GM12891 (cell line): ENCODE results near the gene FOXK1.

ENCODE experiments used
- POLR2A ChIP-seq: IDR thresholded peaks from 2 replicates; pipeline ENCODE4 v1.6.1; 2011; ENCODE audit warnings: low read depth, low read length, control low read depth
- POU2F2 ChIP-seq: IDR thresholded peaks from 2 replicates; pipeline ENCODE4 v1.6.1; 2011; ENCODE audit warnings: low read depth, mild to moderate bottlenecking, control low read depth, low read length, moderate library complexity

GRCh38 chr7:4786015-4786414 is 103.9 kb downstream of the FOXK1 start:
- no peak for TF ChIP-seq POLR2A
- no peak for TF ChIP-seq POU2F2
